IPS-NIHi7 (cell line): ENCODE measurements around the gene ZFYVE27.

Experiments used
- DNase-seq: peaks from one replicate; pipeline ENCODE4 v3.0.0; 2012; ENCODE audit warnings: mixed read lengths; ENCODE audit errors: extremely low spot score

The ZFYVE27 gene

DNA sequence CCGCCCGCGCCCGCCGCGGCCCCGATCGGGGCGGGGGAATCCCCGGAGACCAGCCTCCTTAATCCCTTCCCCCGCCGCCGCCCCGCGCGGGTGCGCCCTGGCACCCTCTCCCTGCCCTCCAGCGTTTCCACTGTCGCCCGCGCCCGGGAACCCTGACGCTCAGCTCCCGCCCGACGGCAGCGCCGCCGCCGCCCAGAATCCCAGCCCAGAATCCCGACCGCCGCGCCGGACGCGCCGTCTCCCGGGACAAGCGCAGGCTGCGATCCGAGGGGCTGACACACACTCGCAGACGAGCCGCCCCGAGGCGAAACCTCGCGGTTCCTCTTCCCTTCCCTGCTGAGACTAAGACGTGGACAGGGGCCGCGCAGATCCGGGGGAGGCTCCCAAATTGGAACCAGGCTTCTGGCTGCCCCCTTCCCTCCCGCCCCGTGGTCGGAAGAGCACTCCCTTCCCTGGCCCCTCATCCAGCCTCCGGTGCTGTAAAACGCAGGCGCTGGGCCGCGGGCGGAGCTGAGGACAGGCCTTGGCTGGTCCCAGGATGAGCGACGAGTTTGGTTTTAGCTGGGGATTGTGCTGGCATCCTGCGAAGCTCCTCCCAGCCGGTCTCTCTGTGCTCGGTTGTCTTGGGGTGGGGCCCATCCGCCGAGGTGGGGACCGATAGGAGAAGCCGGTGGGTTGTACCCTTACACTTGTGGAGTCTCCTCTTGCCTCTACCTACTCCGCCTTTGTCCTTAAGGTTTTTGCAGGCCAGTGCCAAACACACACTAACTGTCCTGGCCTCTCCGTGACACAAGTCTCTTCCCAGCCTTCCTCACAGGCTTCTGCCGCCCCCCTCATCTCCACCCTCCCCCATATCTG is 22.3 kb upstream of the ZFYVE27 start:
- DNase-seq = peak; percentile 76

DNA sequence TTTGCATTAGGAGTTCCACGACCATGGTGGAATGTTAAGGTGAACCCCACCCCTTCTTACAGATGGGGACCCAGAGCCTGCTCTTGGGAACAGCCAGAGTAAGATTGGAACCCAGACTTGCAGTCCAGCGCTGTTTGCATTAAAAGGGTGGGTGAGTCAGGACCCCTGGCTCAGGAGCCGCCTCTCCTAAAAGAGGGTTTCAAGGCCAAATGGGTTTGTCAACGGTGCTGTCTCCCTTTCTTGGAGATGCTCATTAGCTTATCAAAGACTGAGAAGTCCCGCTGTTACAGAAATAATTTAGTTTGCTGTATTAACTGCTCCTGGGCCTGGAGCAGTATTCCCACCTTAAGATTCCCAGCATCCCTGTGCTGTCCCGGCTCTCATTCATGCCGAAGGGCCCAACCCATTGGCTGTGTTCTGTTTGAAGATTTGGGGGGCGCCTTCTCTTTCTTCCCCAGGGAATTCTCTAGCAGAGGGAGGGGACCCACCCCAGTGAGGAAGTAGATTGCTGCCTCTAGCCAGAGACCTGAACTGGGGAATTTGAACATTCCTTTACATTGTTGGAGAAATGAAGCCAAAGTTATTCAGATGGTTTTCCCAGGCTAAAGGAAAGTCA is 21.6 kb upstream of the ZFYVE27 start:
- DNase-seq = no peak

DNA sequence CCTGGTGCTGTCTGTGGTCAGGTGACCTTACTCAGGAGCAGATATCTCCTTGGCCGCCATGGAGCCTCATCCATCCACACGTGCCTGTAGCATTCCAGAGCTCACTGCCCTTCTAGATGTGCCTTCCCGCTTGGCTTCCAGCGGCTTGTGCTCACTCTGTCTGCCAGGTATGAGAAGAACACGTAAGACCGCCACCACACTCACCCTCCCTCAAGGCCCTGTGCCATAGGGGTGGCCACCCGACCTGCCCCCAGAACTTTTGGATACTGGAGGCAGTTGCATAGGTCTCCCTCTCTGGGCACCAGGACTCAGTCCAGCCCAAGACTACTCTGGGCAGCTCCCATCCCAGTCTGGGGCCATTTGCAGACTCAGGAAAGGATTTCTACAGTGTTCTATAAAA is 19.3 kb upstream of the ZFYVE27 start:
- no peak for DNase-seq

DNA sequence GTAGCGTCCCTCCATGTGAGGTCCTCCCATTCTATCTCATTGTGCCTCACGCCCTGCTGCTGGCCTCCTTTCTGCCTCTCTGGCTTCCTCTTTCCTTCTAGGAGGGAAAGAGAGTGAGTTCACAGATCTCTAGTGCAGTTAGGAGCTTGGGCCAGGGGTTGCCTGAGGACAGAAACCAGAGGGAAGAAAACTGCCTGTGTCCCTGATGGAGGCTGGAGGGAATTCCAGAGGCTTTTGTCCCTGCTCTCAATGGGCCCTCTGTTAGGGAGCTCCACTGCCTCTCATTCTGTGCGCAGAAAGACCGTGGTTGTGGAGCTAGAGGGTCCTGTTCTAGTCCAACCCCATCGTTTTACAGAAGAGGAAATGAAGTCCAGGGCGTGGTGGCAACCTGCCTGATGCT is 18.8 kb upstream of the ZFYVE27 start:
- DNase-seq = no peak

DNA sequence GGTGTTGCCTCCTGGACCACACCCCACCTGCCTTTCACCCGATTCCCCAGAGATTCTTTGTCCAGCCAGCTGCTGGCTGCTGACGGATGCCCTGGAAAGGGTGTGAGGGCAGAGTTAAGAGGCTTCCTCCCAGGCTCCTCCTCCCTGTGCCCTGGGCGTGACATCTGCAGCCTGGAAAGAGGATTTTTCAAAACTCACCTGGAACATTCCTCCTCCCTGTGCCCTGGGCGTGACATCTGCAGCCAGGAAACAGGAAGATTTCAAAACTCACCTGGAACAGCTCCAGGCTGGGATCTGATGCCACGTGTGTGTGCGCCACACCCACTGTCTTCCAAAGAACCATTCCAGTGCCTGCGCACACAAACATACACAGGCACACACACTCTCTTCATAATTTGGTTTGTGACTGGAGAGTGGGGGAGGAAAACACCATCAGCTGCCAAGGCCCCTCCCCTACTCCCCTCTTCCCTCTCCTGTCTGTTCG is 18.2 kb upstream of the ZFYVE27 start:
- no peak for DNase-seq

DNA sequence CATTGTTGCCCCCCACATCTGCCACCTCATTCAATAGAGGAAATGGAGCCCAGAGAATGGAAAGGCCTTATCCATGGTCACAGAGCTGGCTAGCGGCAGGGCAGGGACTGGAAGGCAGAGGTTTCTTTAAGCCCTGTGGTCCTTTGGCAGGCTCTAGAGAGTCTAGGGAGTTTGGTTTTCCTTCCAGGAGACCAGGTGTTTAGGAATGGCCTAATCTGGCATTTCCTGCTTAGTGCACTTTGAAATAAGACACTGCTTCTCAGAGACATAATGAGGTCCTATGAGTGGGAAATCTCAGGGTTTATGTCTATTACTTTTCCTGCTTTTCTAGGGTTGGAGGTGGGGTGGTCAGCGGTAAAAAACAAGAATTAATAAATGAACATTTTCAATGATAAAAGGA is 17.3 kb upstream of the ZFYVE27 start:
- DNase-seq = no peak

DNA sequence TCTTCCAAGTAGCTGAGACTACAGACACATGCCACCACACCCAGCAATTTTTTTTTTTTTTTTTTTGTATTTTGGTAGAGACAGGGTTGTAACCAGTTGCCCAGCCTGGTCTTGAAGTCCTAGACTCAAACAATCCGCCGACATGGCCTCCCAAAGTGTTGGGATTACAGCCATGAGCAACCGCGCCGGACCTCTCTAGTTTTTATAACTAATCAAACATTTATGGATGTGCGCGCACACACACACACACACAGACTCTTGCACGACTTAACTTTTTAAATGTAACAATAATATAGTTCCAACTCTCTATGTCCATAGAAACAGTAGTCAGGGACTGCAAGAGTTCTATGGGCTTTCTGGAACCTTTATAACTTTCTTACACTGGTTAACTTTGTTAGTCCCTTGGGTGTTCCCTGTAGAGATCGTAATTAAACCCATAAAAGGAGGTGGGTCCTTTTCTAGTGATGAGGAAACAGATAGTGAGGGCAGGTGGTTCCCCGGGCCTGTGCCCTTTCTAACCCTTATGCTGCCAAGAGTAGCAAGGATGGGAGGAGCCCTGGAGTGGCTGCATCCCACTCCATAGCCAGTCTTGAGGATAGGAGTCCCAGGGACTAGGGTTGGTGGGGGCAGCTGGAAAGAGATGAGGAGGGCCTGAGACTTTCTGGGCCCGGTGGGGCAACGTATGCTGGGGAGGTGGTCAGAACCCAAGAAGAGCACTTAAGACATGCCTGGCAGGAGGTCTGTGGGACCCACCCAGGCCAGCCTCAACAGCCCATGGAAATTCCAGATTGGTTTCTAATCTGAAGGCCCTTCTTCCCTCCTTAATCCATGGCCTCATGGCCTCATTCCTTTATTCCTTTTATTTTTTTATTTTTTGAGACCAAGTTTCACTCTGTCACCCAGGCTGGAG is 14.8 kb upstream of the ZFYVE27 start:
- no peak for DNase-seq

DNA sequence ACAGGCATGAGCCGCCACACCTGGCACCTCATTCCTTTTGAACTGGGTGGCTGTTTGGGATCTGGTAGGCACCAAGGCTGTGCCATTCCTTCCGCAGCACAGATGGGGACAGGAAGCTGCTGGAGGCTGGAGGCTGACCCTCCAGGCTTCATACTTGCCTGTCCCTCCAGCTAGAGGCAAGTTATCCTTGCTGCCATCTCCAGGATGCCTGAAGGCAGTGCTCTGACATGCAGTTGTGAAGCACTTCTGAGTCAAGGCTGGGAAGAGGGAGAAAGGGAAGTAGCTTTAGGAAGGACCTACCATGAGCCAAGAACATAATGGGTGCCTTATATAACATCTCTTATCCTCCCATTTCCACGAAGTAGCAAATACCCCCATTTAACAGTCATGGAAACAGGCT is 13.9 kb upstream of the ZFYVE27 start:
- DNase-seq = no peak

DNA sequence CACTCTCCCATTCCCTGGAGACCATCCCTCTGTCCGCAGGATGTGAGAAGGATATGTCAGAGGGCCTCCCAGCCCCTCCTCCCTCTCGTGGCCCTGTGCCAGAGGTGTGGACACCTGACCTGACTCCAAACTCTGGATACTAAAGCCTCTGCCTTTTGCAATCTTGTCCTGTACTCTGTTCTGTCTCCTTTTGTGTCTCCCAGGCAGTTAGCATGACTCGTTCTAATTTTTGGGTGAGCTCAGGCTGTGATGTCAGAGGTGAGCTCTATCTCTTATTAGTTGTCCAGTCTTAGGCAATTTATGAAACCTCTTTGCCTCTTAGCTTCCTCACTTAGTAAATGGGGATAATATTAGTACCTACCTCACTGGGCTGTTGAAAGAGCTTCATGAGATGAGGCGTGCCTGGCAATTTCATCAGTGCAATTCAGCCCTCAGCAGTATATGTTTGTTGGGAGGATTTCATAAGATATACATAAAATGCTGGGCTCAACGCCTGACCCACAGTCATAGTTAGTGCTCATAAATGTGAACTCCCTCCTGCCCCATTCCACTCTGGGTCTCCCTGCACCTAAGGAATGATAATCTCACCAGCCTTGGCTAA is 12.5 kb upstream of the ZFYVE27 start:
- DNase-seq = no peak

DNA sequence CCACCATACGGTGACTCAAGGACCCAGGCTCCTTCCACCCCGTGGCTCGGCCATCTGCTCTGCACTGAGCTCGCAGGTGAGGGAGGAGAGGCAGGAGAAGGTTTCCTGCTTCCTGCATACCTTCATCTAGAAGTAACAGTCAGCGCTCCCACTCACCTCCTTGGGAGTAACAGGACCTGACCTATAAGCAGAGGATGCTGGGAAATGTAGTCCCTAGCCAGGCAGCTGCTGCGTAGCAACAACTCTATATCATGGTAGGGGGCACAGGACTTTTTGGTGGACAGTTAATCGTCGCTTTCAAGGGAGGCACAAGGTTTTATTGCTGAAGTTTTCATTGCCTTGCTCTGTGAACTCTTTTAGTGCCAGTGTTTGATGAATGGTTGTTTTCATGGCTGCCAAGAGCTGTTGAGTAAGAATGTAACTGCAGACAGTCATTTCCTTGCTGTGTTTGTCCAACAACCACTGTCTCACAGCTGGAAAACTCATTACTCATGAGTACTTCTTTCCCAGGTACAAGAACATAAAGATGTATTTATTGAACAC is 10.2 kb upstream of the ZFYVE27 start:
- peak; percentile 74 for DNase-seq

DNA sequence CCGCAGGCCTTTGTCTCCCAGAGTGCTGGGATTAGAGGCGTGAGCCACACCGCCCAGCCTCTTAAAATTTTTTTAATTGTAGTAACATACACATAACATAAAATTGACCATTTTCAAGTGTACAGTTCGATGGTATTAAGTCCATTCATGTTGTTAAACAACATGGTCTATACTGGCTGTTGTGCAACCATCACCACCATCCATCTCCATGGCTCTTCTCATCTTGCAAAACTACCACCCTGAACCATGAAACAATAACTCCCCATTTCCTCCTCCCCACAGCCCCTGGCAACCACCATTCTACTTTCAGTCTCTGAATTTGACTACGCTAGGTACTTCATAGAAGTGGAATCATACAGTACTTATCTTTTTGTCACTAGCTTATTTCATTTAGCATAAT is 7.9 kb upstream of the ZFYVE27 start:
- DNase-seq = no peak

DNA sequence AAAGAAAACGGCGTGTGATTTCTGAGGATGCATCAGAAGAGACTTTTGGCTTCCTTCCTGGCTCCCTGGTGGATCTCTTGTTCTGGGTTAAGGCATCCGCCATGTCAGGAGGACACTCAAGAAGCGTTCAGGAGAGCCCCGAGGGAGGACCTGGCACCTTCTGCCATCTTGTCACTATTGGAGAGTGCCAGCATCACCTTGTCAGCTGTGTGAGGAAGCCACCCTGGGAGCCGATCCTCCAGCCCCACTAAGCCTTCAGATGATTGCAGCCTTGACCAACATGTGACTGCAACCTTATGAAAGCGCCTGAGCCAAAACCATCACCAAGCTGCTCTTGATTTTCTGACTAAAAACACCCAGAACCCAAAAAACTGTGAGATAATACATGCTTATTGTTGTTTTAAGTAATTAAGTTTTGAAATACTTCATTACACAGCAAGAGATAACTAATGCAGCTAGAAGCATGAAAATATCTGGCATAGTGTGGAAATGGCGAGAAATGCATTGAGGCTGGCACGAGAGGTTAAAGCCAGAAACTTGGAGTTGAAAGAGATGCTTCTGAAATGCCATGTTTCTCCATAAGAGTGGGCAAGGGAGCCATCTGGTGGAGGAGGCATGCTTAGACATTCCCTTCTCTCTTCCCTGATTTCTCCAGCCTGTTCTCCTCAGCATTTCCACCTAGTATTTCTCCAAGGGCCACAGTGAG is 5.4 kb upstream of the ZFYVE27 start:
- peak; percentile 62 for DNase-seq

DNA sequence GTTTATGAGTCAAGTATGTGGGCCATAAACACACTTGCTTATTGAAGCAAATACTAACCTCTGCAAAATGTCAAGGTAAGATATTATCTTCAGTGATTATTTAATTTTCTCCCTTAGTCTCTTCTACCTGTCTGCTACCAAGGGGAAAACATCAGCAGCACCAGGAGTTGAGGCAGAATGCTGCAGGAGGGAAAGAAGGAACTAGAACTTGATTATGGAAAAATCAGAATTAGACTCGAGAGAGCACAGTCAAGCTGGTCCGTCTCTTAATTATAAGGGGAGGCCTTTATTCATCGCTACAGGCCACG is 4.9 kb upstream of the ZFYVE27 start:
- no peak for DNase-seq

DNA sequence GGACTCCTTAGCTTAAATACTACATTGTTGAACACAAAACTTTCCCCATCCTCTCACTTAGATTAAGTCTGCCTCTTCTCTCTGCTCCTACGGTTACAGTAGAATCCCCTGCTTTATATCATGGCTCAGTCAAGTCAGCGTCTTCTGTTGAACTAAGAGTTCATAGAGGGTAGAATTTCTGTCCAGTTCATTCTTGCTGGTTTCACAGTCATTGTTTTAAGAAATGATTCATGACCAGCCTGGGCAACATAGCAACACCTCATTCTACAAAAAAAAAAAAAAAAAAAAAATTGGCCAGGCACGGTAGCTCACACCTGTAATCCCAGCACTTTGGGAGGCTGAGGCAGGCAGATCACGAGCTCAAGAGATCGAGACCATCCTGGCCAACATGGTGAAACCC is 3.7 kb upstream of the ZFYVE27 start:
- DNase-seq = no peak

DNA sequence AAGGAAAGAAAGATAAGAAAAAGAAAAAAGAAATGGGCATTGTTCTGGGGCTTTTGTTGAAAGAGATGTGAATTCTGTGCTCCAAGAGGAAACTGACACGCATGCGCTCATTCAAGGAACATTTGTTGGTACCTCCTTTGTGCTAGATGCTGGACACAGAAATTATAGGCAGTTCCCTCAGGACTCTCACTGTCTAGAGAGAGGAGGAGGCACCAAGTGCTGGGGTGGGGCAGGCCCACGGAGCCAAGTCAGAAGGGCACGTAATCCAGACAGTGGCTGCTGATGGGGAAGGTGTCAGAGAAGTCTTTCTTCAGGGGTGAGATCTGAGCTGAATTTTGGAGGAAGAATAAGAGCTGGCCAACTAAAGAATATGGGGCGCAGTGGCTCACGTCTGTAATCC is 2.9 kb upstream of the ZFYVE27 start:
- no peak for DNase-seq

DNA sequence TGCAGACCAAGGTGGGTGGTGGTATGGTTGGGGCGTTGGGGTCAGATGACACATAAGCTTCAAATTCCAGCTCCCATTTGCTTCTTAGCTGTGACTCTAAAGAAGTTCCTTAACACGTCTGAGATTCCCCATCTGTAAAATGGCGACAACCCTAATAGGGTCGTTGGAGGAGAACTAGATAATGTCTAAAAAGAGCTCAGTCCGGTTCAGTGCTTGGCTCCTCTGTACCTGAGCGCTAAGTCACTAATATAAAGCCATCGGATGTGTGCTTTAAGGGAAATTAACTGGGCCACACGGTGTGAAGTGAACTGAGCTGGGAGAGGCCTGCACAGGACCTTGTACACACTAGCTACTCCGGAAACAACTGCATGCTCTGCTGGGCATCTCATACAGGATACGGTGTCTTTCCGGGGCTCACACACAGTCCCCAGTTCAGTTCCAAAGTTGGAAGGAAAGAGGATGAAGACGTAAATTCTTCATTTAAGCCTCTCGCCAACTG is 476 bp upstream of the ZFYVE27 start:
- no peak for DNase-seq

DNA sequence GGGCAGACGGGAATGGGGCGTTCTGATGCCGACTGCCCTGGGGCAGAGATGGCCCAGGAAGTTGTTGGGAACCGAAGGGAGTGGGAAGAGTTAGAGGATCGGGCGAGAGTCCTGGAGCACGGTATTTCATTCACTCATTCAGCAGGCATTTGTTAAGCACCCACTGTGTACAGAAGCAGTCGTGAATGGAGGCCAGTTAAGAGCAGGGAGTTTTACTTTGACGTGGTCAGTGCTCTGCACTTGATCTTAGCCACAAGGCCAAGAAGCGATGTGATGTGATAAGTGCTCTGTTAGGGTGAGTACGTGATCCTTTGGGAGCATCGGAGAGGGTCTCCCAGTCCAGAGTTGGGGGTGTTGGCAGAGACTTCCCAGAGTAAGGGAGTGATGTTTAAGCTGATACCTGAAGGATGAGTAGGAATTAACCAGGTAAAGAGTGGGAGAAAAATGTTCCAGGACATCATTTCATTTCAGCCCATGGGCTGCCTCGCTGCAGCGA is 890 bp downstream of the ZFYVE27 start:
- no peak for DNase-seq

DNA sequence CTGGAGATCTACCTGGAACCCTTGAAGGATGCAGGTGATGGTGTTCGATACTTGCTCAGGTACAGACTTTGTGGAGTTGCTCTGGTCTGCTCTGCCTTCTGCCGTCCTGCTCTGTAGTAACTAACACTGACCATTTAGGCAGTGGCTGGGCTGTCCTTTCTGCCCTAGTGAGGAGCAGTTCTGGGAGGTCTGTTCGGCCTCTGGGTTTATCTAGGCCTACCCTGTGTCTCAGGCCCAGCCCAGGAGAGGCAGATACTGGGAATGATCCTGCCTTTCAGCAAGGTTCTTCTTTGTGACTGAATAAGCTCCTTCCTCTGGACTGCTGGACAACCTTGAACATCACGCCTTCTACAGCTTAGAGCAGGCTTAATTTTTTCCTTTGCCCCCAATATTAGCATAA is 1.7 kb downstream of the ZFYVE27 start:
- DNase-seq = no peak

DNA sequence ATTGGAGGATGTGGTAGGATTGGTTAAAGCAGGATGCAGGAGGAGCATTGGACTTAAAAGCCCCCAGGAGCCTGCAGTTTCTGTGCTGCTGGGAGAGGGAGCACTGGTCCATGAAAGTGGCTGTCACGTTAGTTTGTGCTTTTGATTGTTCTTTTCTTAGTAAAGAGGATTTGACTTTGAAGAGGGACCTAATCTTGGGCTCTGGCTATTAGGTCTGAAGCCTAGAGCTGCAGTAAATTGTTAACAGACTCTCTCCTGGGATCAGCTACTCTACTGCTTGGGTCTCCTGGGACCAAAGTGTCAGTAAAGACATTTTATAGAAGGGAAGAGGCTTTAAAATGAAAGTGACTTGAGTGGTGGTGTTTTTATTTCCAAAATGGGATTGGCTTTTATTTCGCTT is 3.7 kb downstream of the ZFYVE27 start:
- no peak for DNase-seq

DNA sequence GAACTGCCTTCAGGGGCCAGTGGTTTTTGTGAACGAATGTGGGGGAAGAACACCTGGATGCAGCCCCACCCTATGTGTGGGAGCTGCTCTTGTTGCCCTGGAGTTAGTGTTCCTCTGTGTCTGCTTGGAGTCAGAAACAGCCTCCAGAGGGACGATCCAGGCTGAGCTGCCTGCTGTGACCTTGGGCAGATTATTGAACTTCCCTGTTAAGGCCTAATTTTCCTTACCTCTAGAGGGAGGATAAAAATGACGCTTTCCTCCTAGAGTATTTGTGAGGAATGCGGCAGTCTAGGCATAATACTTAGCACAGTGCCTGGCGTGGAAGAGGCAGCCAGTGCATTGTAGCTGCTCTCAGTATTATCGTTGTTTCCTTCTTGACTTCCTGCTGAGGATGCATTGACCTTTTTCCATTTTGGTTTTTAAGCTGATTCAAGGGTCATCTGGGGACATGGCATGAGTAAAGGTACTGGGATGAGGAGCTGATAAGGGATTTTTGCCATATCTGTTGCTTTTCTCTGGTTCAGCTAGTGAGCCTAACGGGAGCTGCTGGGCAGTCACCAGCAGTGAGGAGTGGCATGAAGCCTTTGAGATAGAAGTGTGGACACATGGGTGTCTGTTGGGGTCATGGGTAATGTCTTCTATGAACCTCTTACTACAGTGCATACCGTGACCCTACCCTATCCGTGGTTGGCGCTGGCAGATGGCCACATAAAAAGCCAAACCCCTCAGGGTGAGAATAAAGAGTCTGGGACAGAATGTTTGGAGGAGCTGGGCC is 6.4 kb downstream of the ZFYVE27 start:
- no peak for DNase-seq
